K562 (cell line): ENCODE data around the gene ELOF1. TPM values are rescaled to one million over a fixed set of nuclear protein-coding genes. Genes with fewer than 3 reads are reported as not detected.
A peak's percentile ranks its signal among the peaks of the same experiment; 100 is the strongest.

Source experiments
- ATAC-seq: fragments of 200-7000 bp; cut with Tn5 transposase; 3 replicates; pipeline ENCODE4 v1.9.1; 2020; ENCODE audit warnings: moderate library complexity
- BruUV-seq: library from RNA; stranded (reverse); fragments of 400-500 nt; replicated peaks from 2 replicates; lab custom pipeline; 2021; lab: Mats Ljungman, UMichigan
- CTCF ChIA-PET: fragments of 300-600 bp; formaldehyde crosslinking; extraction: SDS; loops from one replicate; lab custom pipeline; 2021; ENCODE audit warnings: low intra/inter-chr PET ratio; lab: Yijun Ruan, JAX
- POLR2A ChIA-PET: fragments of 300-600, 350-650 bp; sonication (Branson Sonifier 250); formaldehyde crosslinking; extraction: SDS; loops from one replicate; lab custom pipeline; 2021; ENCODE audit warnings: antibody characterized with exemption, inconsistent platforms; lab: Yijun Ruan, JAX
- DNase-seq, 4 experiments: peaks; one replicate each; pipeline versions ENCODE4 v3.0.0 to v3.0.0-alpha.2; 2011 to 2018; ENCODE audit warnings: low spot score in 3 of 4, mixed read lengths in 3 of 4; ENCODE audit errors: extremely low read depth in 1 of 4
- FAIRE-seq: peaks from 2 replicates; lab custom pipeline; 2011; peaks lifted over from hg19 to GRCh38; lab: Jason Lieb, UNC
- H2AFZ ChIP-seq: 2 replicates; pipeline ENCODE4 v1.6.0; 2011; ENCODE audit warnings: low read depth, low read length, control low read depth, inconsistent platforms
- H3K27ac ChIP-seq: fragments of 200-600 bp; 3 replicates; pipeline ENCODE4 v1.8.0; 2011; ENCODE audit warnings: low read depth, mild to moderate bottlenecking, control low read depth, inconsistent platforms, low read length, moderate library complexity, mixed read lengths; ENCODE audit errors: extremely low read depth
- H3K27me3 ChIP-seq, 2 experiments: fragments of 300-600 bp in 1 of 2; 2 replicates in 1 of 2; 3 replicates in 1 of 2; pipeline versions ENCODE4 v1.6.0 to v1.8.0; 2011; ENCODE audit warnings: inconsistent platforms in 2 of 2, low read length in 2 of 2, mild to moderate bottlenecking in 1 of 2, mixed read lengths in 1 of 2, moderate library complexity in 1 of 2; ENCODE audit not compliant: control insufficient read depth in 2 of 2, insufficient read depth in 2 of 2
- H3K36me3 ChIP-seq: fragments of 300-600 bp; 3 replicates; pipeline ENCODE4 v1.8.0; 2011; ENCODE audit warnings: mild to moderate bottlenecking, low read length, inconsistent platforms; ENCODE audit not compliant: control insufficient read depth, insufficient read depth
- H3K4me1 ChIP-seq, 2 experiments: fragments of 200-600 bp in 1 of 2; replicated peaks in 1 of 2; 2 replicates in 1 of 2; 3 replicates in 1 of 2; pipeline versions ENCODE4 v1.5.1 to v1.8.0; 2011; ENCODE audit warnings: inconsistent platforms in 2 of 2, low read length in 2 of 2, mild to moderate bottlenecking in 1 of 2, mixed read lengths in 1 of 2, moderate library complexity in 1 of 2; ENCODE audit not compliant: control insufficient read depth in 2 of 2, insufficient read depth in 2 of 2
- H3K4me2 ChIP-seq: 2 replicates; pipeline ENCODE4 v1.6.1; 2011; ENCODE audit warnings: low read length, control low read depth, inconsistent platforms, mixed read lengths; ENCODE audit not compliant: insufficient read depth
- H3K4me3 ChIP-seq: fragments of 200-600 bp; sonication (generic), shearing (Covaris generic); 2 replicates; pipeline ENCODE4 v1.5.1; 2016; ENCODE audit warnings: control low read depth, inconsistent platforms
- H3K79me2 ChIP-seq: fragments of 200-600 bp; 3 replicates; pipeline ENCODE4 v1.8.0; 2011; ENCODE audit warnings: low read length, inconsistent platforms; ENCODE audit not compliant: control insufficient read depth, insufficient read depth
- H3K9ac ChIP-seq, 2 experiments: 2 replicates each; pipeline versions ENCODE4 v1.6.0 to v1.6.1; 2011; ENCODE audit warnings: low read depth in 2 of 2, low read length in 2 of 2, control low read depth in 1 of 2, inconsistent platforms in 1 of 2, mild to moderate bottlenecking in 1 of 2, mixed read lengths in 1 of 2; ENCODE audit not compliant: insufficient read depth in 1 of 2
- H3K9me1 ChIP-seq: one replicate; pipeline ENCODE4 v1.6.0; 2011; ENCODE audit warnings: inconsistent platforms, mild to moderate bottlenecking, low read length, moderate library complexity; ENCODE audit not compliant: control insufficient read depth, insufficient read depth
- H3K9me3 ChIP-seq: replicated peaks from 2 replicates; pipeline ENCODE4 v1.5.1; 2011; ENCODE audit warnings: low read depth, low read length, inconsistent platforms; ENCODE audit not compliant: control insufficient read depth, insufficient read depth
- H4K20me1 ChIP-seq: replicated peaks from 2 replicates; pipeline ENCODE4 v1.6.1; 2011; ENCODE audit warnings: low read length, inconsistent platforms, mixed read lengths; ENCODE audit not compliant: control insufficient read depth, insufficient read depth
- POLR2G ChIP-seq: fragments of 200-400 bp; formaldehyde crosslinking; IDR thresholded peaks from 2 replicates; pipeline ENCODE4 v1.6.1; 2017; ENCODE audit warnings: low read depth, mild to moderate bottlenecking, antibody characterized with exemption, low read length, moderate library complexity
- WGBS: fragments of 100-300 bp; shearing (Covaris generic); methylation state at CpG from one replicate; pipeline ENCODE4 v1.1.6; 2016; ENCODE audit warnings: low coverage, mixed read lengths; ENCODE audit not compliant: insufficient coverage; ENCODE audit errors: missing lambda C conversion rate; 5-methylcytosine and 5-hydroxymethylcytosine counted together
- in situ Hi-C: fragments of 300-500 bp; cut with MboI; formaldehyde crosslinking; loops from 4 replicates; pipeline ENCODE4 v1.15.0; 2018; ENCODE audit warnings: inconsistent platforms, mixed read lengths
- intact Hi-C: fragments of 100-400 bp; cut with micrococcal nuclease; formaldehyde crosslinking; loops from 2 replicates; pipeline ENCODE4 v1.14.2; 2022
- polyA plus RNA-seq, 8 experiments: library from polyadenylated mRNA; depleted of rRNA in 4 of 8; stranded (reverse) in 5 of 8; unstranded in 3 of 8; fragments of >200 nt; fragmentation: Nextera tagmentation in 2 of 8; fragmentation: Illumina TruSeq in 1 of 8; extraction: Ambion mirVana in 2 of 8; extraction: Trizol in 1 of 8; gene quantifications; 2 replicates each; pipeline versions ENCODE4 v1.2.1 to v1.2.3, GENCODE V29; 2011 to 2014; ENCODE audit warnings: inconsistent platforms in 1 of 8, missing spikeins in 1 of 8
- total RNA-seq, 7 experiments: library from RNA; depleted of rRNA in 6 of 7; stranded (reverse); fragments of >200 nt in 6 of 7; fragmentation: Illumina TruSeq in 2 of 7; extraction: Trizol in 2 of 7; gene quantifications; 2 replicates each; pipeline versions ENCODE4 v1.2.1 to v1.2.3, GENCODE V29; 2011 to 2021; ENCODE audit warnings: low replicate concordance in 1 of 7
- TF ChIP-seq, protein P1 (sequence below): fragments of 150-350 bp; conservative IDR thresholded peaks from 2 replicates; pipeline ENCODE4 v1.6.1; 2014; ENCODE audit warnings: low read length
- TF ChIP-seq, protein P2 (sequence below): sonication (generic); formaldehyde crosslinking; IDR thresholded peaks from 2 replicates; pipeline ENCODE4 v1.8.0; 2022; ENCODE audit warnings: missing genetic modification reagents, mild to moderate bottlenecking, moderate library complexity, borderline replicate concordance

ELOF1 gene
- total and polyA plus RNA-seq, 9 of the 15 experiments (the other 6 are each of a cell fraction or from before 2014, with no cell fraction given) = 16.7 to 147 (median 74.2) TPM

DNA sequence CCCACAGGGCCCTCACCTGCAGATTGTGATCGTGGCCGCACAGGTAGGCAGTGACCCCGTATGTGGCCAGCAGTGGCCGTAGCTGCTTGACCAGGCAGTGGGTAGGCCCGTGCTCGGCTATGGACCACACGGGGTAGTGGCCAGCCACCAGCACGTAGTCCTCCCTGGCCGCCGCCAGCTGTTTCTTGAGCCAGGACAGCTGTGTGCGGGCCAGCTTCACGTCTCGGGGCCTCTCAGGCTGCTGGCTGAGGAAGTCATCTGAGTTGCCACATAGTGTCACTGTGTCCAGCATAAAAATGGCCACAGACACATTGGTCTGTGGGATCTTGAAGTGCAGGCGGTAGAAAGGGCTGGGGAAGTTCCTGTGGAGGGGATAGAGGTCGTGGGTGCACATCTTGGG lies 17.2 kb upstream of the ELOF1 start:
- Histone ChIP-seq H3K36me3 (no peaks in the 10 kb centered on the region), H3K4me3 (no peak overlapping the region), H3K27ac (no peak overlapping the region), H3K4me1 (peaks cover 34 to 54% of the 10 kb centered on the region in 2 experiments), H3K9me1 (no peaks in the 10 kb centered on the region), H3K4me2 (no peak overlapping the region), H4K20me1 (no peaks in the 10 kb centered on the region), H3K9ac (peak overlapping the region in 1 of 2 experiments; percentile 79; a peak in 1 of 4 replicates), H3K79me2 (no peaks in the 10 kb centered on the region), H3K9me3 (no peaks in the 10 kb centered on the region), H3K27me3 (no peaks in the 10 kb centered on the region), H2AFZ (peak overlapping the region; percentile 51; the same call in 1 of the 2 replicates)
- BruUV-seq = no TSS peak
- 82% methylated on average over 15 of the region's 15 CpGs for WGBS
- DNase-seq = no peak
- TF ChIP-seq, protein P1, sequence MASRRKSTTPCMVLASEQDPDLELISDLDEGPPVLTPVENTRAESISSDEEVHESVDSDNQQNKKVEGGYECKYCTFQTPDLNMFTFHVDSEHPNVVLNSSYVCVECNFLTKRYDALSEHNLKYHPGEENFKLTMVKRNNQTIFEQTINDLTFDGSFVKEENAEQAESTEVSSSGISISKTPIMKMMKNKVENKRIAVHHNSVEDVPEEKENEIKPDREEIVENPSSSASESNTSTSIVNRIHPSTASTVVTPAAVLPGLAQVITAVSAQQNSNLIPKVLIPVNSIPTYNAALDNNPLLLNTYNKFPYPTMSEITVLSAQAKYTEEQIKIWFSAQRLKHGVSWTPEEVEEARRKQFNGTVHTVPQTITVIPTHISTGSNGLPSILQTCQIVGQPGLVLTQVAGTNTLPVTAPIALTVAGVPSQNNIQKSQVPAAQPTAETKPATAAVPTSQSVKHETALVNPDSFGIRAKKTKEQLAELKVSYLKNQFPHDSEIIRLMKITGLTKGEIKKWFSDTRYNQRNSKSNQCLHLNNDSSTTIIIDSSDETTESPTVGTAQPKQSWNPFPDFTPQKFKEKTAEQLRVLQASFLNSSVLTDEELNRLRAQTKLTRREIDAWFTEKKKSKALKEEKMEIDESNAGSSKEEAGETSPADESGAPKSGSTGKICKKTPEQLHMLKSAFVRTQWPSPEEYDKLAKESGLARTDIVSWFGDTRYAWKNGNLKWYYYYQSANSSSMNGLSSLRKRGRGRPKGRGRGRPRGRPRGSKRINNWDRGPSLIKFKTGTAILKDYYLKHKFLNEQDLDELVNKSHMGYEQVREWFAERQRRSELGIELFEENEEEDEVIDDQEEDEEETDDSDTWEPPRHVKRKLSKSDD = no peak
- TF ChIP-seq, protein P2, sequence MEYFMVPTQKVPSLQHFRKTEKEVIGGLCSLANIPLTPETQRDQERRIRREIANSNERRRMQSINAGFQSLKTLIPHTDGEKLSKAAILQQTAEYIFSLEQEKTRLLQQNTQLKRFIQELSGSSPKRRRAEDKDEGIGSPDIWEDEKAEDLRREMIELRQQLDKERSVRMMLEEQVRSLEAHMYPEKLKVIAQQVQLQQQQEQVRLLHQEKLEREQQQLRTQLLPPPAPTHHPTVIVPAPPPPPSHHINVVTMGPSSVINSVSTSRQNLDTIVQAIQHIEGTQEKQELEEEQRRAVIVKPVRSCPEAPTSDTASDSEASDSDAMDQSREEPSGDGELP (CRISPR knock-in tag) = peak; percentile 62; the same call in 1 of the 2 replicates
- TF ChIP-seq POLR2G = 0 out of 2 replicates have a peak, but pooled peaks have one; percentile 20
- no peak for FAIRE-seq
- POLR2A ChIA-PET = interaction anchor here (0.6 kb wide), 1 partner anchor 17 kb away, joined by 4 read pairs; no protein-coding TSS in a partner anchor
- ATAC-seq = peak; percentile 6; the same call in 2 of the 3 replicates
- intact Hi-C loops (no loop called here), in situ Hi-C loops (no loop called here)
- CTCF ChIA-PET = no interaction called here
